Measurements from ENCODE around the gene MTMR2. TPM values are rescaled to one million over a fixed set of nuclear protein-coding genes. Genes with fewer than 3 reads are reported as not detected.

Gene MTMR2
- total RNA-seq, 4 donors from 2014 or later: 14.7 to 35.2 (median 18.4) TPM

DNA sequence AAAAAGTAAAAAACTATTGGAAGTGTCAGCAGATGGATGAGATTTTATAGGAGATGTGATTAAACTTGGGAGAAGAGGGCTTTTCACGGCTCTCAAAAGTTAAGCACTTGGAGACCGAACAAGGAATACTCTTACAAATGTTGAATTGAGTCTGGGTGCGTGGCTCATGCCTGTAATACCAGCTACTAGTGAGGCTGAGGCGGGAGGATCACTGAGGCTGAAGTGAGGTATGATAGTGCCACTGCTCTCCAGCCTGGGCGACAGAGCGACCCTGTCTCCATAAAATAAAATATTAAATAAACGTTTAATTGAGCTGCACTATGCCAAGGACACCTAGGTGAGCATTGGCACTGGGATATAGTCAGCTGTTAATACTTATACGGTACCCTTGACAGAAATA is 131.7 kb downstream of the MTMR2 start:
- Histone ChIP-seq H3K27me3 (no peaks in the 10 kb centered on the region), H3K36me3 (peaks cover 0 to under 1% (median 0%) of the 10 kb centered on the region in 4 donors), H3K4me1 (peaks cover 14 to 38% (median 24%) of the 10 kb centered on the region in 4 donors), H3K9me3 (no peaks in the 10 kb centered on the region), H3K4me3 (no peak overlapping the region), H3K27ac (no peak overlapping the region)
- in situ Hi-C loops (cut with MboI; ENCODE audit: low pct_ligation_motif_present in 1 of 4, low pct_unique_long_range_greater_than_20kb in 1 of 4, low sequenced_read_pairs in 3 of 4): loop anchor here in 1 of 4 donors (25.0 kb wide), 1 partner anchor 1305 kb away; the partner anchor contains the start of genes ANKRD49 and MRE11
- WGBS, 2 donors (ENCODE audit: low coverage in 1 of 2): 85 to 95% methylated on average over 8 of the region's 8 CpGs
- TF ChIP-seq POLR2A (IDR thresholded peaks at IDR 0.05) (no peak), POLR2AphosphoS5 (IDR thresholded peaks at IDR 0.05) (no peak), EP300 (IDR thresholded peaks at IDR 0.05; ENCODE audit: low read depth) (no peak)
- TF ChIP-seq, protein P1, sequence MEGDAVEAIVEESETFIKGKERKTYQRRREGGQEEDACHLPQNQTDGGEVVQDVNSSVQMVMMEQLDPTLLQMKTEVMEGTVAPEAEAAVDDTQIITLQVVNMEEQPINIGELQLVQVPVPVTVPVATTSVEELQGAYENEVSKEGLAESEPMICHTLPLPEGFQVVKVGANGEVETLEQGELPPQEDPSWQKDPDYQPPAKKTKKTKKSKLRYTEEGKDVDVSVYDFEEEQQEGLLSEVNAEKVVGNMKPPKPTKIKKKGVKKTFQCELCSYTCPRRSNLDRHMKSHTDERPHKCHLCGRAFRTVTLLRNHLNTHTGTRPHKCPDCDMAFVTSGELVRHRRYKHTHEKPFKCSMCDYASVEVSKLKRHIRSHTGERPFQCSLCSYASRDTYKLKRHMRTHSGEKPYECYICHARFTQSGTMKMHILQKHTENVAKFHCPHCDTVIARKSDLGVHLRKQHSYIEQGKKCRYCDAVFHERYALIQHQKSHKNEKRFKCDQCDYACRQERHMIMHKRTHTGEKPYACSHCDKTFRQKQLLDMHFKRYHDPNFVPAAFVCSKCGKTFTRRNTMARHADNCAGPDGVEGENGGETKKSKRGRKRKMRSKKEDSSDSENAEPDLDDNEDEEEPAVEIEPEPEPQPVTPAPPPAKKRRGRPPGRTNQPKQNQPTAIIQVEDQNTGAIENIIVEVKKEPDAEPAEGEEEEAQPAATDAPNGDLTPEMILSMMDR (IDR thresholded peaks at IDR 0.05): no peak
- DNase-seq: no peak
- intact Hi-C loops (cut with DNase I; ENCODE audit: low total_unique reads): no loop called here

- H3K27me3 ChIP-seq: no peaks in the 10 kb centered on the region
- peak overlapping the region in 3 of 4 donors; percentile 92 to 98 (median 95) for H3K27ac ChIP-seq
- H3K36me3 ChIP-seq: peaks cover 0 to 5% (median 0%) of the 10 kb centered on the region in 4 donors
- no peak for DNase-seq
- intact Hi-C loops (cut with DNase I; ENCODE audit: low total_unique reads): no loop called here
- H3K9me3 ChIP-seq: no peaks in the 10 kb centered on the region
- H3K4me3 ChIP-seq: peak overlapping the region in 3 of 4 donors; percentile 67 to 97 (median 91)
- H3K4me1 ChIP-seq: peaks cover 14 to 38% (median 24%) of the 10 kb centered on the region in 4 donors
- TF ChIP-seq, protein P1 (IDR thresholded peaks at IDR 0.05): no peak
- TF ChIP-seq EP300 (IDR thresholded peaks at IDR 0.05; ENCODE audit: low read depth): no peak
- TF ChIP-seq POLR2AphosphoS5 (IDR thresholded peaks at IDR 0.05): no peak
- TF ChIP-seq POLR2A (IDR thresholded peaks at IDR 0.05): no peak
- in situ Hi-C loops (cut with MboI; ENCODE audit: low pct_ligation_motif_present in 1 of 4, low pct_unique_long_range_greater_than_20kb in 1 of 4, low sequenced_read_pairs in 3 of 4): loop anchor here in 1 of 4 donors (25.0 kb wide), 1 partner anchor 1304 kb away; the partner anchor contains the start of genes ANKRD49 and MRE11
- WGBS, 2 donors (ENCODE audit: low coverage in 1 of 2): 36 to 44% methylated on average over 8 of the region's 8 CpGs
Measured at GRCh38 chr11:95791709-95792033, 132.2 kb downstream of the MTMR2 start.

DNA sequence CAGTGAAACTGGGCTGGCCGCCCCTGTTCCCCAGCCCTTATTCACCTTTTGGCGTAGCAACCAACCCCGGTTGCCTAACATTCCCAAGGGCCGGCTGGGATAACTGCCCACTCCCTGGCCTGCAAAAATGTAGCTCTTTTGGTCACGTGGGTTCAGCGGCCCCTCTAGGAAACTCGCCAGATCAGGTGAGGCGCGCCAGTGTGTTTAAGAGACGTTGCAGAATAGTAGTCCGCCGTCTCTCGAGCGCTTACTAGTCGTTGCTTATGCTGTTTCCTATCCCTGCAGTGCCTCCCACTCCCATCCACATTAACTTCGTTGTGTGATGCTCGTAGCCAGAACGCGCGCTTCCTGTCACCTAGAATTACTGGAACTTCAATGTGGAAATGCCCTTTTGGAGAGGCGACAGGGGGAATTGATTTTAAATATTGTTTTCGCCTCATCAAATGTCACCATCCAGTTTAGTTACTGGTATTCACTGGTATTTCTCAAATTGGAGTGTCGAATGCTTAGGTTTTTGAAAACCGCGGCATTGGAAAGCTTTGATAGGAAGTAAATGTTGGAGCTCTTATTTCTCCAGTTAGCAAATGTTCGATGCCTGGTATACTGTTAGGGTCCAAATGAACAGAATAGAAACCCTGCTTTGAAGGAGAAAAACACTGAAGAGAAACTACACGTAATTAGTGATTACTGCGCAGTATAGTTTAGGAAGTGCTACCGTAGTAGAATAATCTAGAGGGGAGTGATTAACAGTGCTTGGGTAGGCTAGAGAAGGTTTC is 132.8 kb downstream of the MTMR2 start:
- Histone ChIP-seq H3K36me3 (peaks cover 0 to 5% (median 2%) of the 10 kb centered on the region in 4 donors), H3K27me3 (no peaks in the 10 kb centered on the region), H3K4me3 (peak overlapping the region; percentile 67 to 97 (median 84)), H3K27ac (peak overlapping the region; percentile 92 to 99 (median 96)), H3K9me3 (no peaks in the 10 kb centered on the region), H3K4me1 (peaks cover 14 to 36% (median 24%) of the 10 kb centered on the region in 4 donors)
- in situ Hi-C loops (cut with MboI; ENCODE audit: low pct_ligation_motif_present in 1 of 4, low pct_unique_long_range_greater_than_20kb in 1 of 4, low sequenced_read_pairs in 3 of 4) (loop anchor here in 1 of 4 donors (25.0 kb wide), 1 partner anchor 1304 kb away; the partner anchor contains the start of genes ANKRD49 and MRE11), intact Hi-C loops (cut with DNase I; ENCODE audit: low total_unique reads) (no loop called here)
- no peak for TF ChIP-seq EP300 (IDR thresholded peaks at IDR 0.05; ENCODE audit: low read depth)
- TF ChIP-seq POLR2A (IDR thresholded peaks at IDR 0.05): no peak
- peak in 1 of 3 donors; percentile 18 for TF ChIP-seq POLR2AphosphoS5 (IDR thresholded peaks at IDR 0.05)
- TF ChIP-seq, protein P1 (IDR thresholded peaks at IDR 0.05): no peak
- 3 to 10% methylated on average over 6 to 29 of the region's 29 CpGs for WGBS, 2 donors (ENCODE audit: low coverage in 1 of 2)
- peak; percentile 72 for DNase-seq

Data from transverse colon (tissue), 4 donors.